GM12878 (cell line): ENCODE data around the gene PSMD1.

ENCODE experiments used
- BACH1 ChIP-seq: fragments of 450-650 bp; IDR thresholded peaks from 2 replicates; pipeline ENCODE4 v1.6.1; 2017; ENCODE audit warnings: mild to moderate bottlenecking, borderline replicate concordance
- ETV6 ChIP-seq, 2 experiments: fragments of 450-650 bp in 1 of 2; IDR thresholded peaks in 1 of 2; conservative IDR thresholded peaks in 1 of 2; 2 replicates each; pipeline ENCODE4 v1.6.1; 2014; ENCODE audit warnings: antibody characterized with exemption in 1 of 2, borderline replicate concordance in 1 of 2, low read depth in 1 of 2, mild to moderate bottlenecking in 1 of 2, moderate library complexity in 1 of 2
- EZH2 ChIP-seq: IDR thresholded peaks from 2 replicates; pipeline ENCODE4 v1.6.1; 2012; ENCODE audit warnings: low read depth, mild to moderate bottlenecking, control low read depth, inconsistent platforms, low read length, borderline replicate concordance; ENCODE audit not compliant: control insufficient read depth
- MYB ChIP-seq: fragments of 150-350 bp; IDR thresholded peaks from 2 replicates; pipeline ENCODE4 v1.6.1; 2014; ENCODE audit warnings: mild to moderate bottlenecking, low read depth, low read length, borderline replicate concordance
- NFYB ChIP-seq: IDR thresholded peaks from 2 replicates; pipeline ENCODE4 v1.6.1; 2011; ENCODE audit warnings: low read depth, mild to moderate bottlenecking, low read length, improper control_type of control experiment, moderate library complexity; ENCODE audit not compliant: insufficient read depth
- PAX8 ChIP-seq: fragments of 450-650 bp; IDR thresholded peaks from 2 replicates; pipeline ENCODE4 v1.6.1; 2017; ENCODE audit warnings: mild to moderate bottlenecking, moderate library complexity
- RELA ChIP-seq: fragments of 450-650 bp; IDR thresholded peaks from 2 replicates; pipeline ENCODE4 v1.8.0; 2014; ENCODE audit warnings: borderline replicate concordance; ENCODE audit not compliant: partially characterized antibody
- SMAD1 ChIP-seq: fragments of 450-650 bp; IDR thresholded peaks from 2 replicates; pipeline ENCODE4 v1.6.1; 2018; ENCODE audit warnings: mild to moderate bottlenecking, low read depth; ENCODE audit not compliant: partially characterized antibody
- SMC3 ChIP-seq: IDR thresholded peaks from 2 replicates; pipeline ENCODE4 v1.6.1; 2011; ENCODE audit warnings: low read length, improper control_type of control experiment, borderline replicate concordance
- TCF12 ChIP-seq: IDR thresholded peaks from 2 replicates; pipeline ENCODE4 v1.6.1; 2011; ENCODE audit warnings: low read depth, mild to moderate bottlenecking, low read length
- TF ChIP-seq, protein P1 (sequence below), 3 experiments: IDR thresholded peaks in 2 of 3; conservative IDR thresholded peaks in 1 of 3; 2 replicates each; pipeline ENCODE4 v1.5.1; 2011; ENCODE audit warnings: low read depth in 3 of 3, low read length in 3 of 3, mild to moderate bottlenecking in 3 of 3, control low read depth in 2 of 3, moderate library complexity in 2 of 3, inconsistent platforms in 1 of 3, mixed read lengths in 1 of 3; ENCODE audit not compliant: control insufficient read depth in 2 of 3, insufficient read depth in 1 of 3; ENCODE audit errors: extremely low read depth in 1 of 3
- TF ChIP-seq, protein P2 (sequence below): IDR thresholded peaks from 2 replicates; pipeline ENCODE4 v1.6.1; 2012; ENCODE audit warnings: low read depth, low read length, improper control_type of control experiment
- TF ChIP-seq, protein P3 (sequence below): IDR thresholded peaks from 2 replicates; pipeline ENCODE4 v1.6.1; 2011; ENCODE audit warnings: low read depth, low read length, improper control_type of control experiment, borderline replicate concordance

- TF ChIP-seq BACH1 (no peak), NFYB (no peak), SMAD1 (no peak), SMC3 (no peak), TCF12 (no peak), RELA (no peak), MYB (no peak), ETV6 (conservative IDR thresholded peaks at IDR 0.05 in 1 of 2, IDR thresholded peaks at IDR 0.05 in 1 of 2; ENCODE audit: borderline replicate concordance in 1 of 2, low read depth in 1 of 2) (no peak), PAX8 (no peak), EZH2 (no peak)
- TF ChIP-seq, protein P1, sequence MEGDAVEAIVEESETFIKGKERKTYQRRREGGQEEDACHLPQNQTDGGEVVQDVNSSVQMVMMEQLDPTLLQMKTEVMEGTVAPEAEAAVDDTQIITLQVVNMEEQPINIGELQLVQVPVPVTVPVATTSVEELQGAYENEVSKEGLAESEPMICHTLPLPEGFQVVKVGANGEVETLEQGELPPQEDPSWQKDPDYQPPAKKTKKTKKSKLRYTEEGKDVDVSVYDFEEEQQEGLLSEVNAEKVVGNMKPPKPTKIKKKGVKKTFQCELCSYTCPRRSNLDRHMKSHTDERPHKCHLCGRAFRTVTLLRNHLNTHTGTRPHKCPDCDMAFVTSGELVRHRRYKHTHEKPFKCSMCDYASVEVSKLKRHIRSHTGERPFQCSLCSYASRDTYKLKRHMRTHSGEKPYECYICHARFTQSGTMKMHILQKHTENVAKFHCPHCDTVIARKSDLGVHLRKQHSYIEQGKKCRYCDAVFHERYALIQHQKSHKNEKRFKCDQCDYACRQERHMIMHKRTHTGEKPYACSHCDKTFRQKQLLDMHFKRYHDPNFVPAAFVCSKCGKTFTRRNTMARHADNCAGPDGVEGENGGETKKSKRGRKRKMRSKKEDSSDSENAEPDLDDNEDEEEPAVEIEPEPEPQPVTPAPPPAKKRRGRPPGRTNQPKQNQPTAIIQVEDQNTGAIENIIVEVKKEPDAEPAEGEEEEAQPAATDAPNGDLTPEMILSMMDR (IDR thresholded peaks at IDR 0.05 in 2 of 3, conservative IDR thresholded peaks at IDR 0.05 in 1 of 3; ENCODE audit: control insufficient read depth in 2 of 3, extremely low read depth in 1 of 3, insufficient read depth in 1 of 3, low read depth in 3 of 3, low read length in 3 of 3): no peak
- TF ChIP-seq, protein P2, sequence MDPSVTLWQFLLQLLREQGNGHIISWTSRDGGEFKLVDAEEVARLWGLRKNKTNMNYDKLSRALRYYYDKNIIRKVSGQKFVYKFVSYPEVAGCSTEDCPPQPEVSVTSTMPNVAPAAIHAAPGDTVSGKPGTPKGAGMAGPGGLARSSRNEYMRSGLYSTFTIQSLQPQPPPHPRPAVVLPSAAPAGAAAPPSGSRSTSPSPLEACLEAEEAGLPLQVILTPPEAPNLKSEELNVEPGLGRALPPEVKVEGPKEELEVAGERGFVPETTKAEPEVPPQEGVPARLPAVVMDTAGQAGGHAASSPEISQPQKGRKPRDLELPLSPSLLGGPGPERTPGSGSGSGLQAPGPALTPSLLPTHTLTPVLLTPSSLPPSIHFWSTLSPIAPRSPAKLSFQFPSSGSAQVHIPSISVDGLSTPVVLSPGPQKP: no peak
- TF ChIP-seq, protein P3, sequence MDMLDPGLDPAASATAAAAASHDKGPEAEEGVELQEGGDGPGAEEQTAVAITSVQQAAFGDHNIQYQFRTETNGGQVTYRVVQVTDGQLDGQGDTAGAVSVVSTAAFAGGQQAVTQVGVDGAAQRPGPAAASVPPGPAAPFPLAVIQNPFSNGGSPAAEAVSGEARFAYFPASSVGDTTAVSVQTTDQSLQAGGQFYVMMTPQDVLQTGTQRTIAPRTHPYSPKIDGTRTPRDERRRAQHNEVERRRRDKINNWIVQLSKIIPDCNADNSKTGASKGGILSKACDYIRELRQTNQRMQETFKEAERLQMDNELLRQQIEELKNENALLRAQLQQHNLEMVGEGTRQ: no peak
Measured at GRCh38 chr2:231207734-231208133, 151.1 kb downstream of the PSMD1 start.
